HG03196 (cell line): ENCODE data around the gene NRXN3.

Source experiments
- ATAC-seq: cut with Tn5 transposase; IDR thresholded peaks from one replicate; pipeline ENCODE4 v1.9.1; 2021; ENCODE audit not compliant: unreplicated experiment

The NRXN3 gene

DNA sequence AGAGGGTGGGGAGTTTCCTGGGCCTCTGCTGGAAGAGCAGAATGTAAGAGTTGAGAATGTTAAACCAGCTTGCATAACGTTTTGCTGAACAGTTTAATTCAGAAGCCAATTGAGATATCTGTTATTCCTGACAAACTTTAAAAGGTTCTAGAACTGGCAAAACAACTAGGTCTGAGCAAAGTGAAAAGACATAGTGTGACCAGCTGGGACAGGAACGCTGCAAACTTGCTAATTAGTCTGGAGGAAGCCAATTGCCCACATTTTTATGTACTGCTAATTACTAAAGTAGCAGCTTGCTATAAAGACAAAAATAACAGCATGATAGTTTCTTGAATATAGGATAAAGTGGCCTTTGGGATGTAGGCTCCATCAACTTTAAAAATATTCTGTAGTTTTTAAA is 704.9 kb downstream of the NRXN3 start:
- ATAC-seq: no peak

DNA sequence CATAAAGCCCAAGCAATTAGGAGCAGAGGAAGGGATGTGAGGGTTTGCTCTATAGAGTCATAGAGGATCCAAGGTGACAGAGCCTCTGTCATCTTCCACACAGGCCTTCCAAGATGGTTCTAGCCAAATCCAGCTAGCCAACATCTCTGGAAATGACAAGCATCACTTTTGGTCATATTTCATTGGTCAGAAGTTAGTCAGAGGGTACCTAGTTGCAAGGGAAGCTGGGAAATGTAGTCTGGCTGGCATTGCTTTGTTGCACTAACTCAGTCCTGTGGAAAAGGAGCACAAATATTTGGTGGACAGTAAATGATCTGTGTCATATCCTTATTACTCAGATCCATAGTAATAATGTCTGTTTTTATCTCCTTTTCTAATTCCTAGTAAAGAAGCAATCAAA is 715.7 kb downstream of the NRXN3 start:
- ATAC-seq: no peak

DNA sequence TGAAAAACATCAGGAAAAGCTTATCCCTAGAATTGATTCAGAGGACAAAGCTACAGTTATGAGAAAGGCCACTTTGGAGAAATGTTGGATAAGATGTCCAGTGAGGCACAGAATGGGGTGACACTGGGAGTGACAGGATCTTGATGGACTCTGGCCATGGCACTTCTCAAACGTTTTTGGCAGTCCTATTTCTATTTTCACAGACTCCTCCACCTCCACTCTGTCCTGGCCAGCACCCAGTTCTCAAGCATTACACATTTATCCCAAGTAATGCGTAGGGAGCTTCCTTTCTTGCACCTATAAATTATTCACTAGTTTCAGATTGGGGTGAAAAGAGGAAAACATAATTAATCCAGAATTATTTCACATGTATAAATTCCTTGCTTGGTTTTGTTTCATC is 727.3 kb downstream of the NRXN3 start:
- ATAC-seq: no peak

DNA sequence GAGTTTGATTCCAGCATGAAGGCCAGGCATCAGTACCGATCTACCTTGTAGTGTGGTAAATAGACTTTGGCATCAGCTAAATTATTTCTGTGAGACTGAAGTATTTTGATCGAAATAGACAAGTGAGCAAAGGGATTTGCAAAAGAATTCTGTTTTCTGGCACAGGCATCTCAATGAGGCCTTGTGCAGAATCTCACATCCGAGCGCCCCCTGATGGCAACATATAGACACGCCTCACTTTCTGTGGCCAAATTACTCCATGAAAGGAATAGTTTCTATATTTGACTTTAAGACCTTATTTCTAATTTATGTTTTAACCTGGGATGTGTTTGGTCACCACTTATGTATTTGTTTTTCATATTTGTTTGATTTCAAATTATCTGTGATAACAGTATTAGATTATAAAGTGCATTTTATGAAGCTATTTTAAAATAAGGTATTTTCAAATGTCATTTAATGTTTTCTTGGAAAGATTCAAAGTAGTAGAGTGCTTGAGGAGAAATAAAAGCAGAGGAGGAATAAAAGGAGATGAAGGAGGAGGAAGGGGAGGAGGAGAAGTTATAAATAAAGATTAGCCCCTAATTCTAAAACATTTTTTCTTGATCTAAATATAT is 731.9 kb downstream of the NRXN3 start:
- ATAC-seq: no peak

- no peak for ATAC-seq
Measured at GRCh38 chr14:78904094-78904493, 733.9 kb downstream of the NRXN3 start.

DNA sequence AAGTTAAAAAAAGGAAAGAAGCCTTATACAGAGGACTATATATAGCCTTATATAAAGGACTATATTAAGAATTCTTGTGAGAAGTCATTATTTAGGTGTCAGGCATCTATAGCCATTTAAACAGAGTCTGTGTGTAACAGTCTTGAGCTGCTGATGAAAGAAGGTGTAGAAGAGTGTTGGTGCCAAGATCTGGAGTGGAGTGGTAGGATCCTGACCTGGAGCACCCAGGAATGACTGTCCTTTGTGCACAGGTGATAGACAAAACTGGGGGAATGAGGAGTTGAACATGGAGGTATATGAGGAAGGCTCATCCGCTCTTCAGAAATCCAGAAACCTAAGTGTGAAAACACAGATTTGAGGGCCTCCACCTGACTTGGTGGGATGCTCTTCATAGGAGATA is 747.3 kb downstream of the NRXN3 start:
- no peak for ATAC-seq

GRCh38 chr14:78921856-78922255 is 751.7 kb downstream of the NRXN3 start:
- ATAC-seq: no peak

DNA sequence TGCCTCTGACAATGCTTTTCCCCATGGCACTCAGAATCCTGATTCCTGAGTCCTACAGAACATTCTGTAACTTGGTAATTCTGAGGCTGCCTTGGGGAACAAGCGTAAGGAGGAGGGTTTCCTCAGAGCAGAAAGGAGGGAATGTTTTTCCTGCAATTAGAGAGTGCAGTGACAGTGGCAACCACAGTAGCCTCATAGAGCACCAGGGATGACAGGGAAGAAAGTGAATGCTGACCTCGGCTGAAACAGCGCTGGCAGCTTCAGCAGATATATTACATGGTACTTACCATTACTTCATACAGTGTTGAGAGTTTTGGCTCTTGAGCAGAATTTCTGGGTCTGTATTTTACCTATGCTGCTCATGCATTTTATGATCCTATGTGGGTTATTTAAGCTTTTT is 757.1 kb downstream of the NRXN3 start:
- no peak for ATAC-seq

DNA sequence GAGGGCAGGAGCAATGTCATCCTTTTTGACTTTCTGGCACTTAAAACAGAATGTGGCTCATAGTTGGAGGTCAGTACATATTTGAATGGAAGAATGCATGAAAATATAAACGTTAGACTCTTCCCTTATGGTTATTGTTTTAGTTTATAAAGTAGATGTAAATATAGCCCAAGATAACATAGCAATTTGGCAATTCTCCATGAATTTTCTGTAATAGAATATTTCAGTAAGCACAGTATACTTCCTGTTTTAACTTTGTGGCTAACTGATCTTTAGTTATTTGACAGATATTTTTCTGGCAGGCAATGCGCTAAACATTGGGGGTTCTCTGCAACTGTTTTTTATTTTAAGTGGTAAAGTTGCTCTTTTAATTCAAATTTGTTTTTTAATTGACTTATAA is 763.0 kb downstream of the NRXN3 start:
- no peak for ATAC-seq

- ATAC-seq: no peak
Measured at GRCh38 chr14:78933948-78934524, 763.9 kb downstream of the NRXN3 start.

GRCh38 chr14:78946949-78947348 is 776.8 kb downstream of the NRXN3 start:
- no peak for ATAC-seq

GRCh38 chr14:78947681-78948080 is 777.5 kb downstream of the NRXN3 start:
- no peak for ATAC-seq

- no peak for ATAC-seq
Measured at GRCh38 chr14:78950649-78951048, 780.5 kb downstream of the NRXN3 start.

DNA sequence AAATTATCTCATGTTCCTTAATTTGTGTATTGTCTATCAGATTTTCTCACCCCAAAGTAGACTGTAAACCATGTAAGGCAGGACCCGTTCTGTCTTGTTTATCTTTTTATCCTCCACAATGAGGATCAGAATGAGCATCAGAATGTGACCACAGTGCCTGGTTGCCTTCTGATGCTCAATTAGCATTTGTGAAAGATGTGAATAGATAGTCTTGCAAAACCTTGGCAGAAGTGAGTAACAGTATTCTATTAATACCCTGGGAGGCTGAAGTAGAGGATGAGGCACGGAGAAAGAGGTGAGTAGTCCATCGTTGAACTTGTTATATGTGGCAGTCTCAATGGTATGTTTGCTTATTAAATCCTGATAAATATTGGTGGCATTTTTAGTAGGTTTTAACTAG is 781.4 kb downstream of the NRXN3 start:
- no peak for ATAC-seq

DNA sequence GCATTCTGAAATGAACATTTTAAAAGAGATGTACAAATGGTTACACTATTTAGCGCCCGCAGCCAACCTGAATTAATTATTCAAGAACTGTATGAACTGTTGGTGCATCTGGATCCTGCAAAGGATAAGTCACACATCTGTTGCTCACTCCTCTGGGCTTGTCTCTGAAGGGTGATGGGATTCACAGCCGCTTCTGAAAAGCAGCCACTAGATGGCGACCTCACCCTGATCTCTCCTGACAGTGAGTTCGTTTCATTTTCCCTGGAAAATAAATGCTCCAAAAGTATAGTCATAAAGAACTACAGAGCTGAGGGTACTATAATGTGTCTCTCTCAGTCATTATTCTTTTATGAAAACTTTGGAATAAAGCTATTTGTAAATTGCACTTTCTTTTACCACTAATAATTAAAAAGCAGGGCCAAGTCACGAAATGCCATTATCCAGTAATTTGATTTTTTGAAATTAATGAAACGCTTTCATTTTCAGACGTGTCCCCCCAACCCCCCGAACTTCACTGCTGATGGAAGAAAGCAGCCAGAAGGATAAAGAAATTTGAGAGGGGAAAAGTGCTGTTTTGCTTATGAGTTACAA is 789.6 kb downstream of the NRXN3 start:
- ATAC-seq: no peak

GRCh38 chr14:78967111-78967809 is 797.1 kb downstream of the NRXN3 start:
- no peak for ATAC-seq

DNA sequence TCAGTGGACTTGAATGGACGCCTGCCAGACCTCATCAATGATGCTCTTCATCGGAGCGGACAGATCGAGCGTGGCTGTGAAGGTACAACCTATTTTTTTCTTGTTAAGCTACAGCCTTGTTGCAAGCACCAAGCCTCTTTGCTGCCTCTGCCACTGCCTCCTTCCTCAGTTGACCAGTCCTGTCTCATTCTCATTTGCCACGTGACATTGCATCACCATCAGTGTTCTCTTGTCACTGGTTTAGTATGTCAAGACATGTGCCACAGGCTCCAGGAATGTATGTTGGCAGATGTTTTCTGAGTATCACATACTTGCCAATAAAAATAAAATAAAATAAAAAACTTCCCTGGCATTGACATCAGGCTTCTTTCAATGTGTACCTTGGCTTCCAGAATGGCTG is 798.1 kb downstream of the NRXN3 start:
- no peak for ATAC-seq

DNA sequence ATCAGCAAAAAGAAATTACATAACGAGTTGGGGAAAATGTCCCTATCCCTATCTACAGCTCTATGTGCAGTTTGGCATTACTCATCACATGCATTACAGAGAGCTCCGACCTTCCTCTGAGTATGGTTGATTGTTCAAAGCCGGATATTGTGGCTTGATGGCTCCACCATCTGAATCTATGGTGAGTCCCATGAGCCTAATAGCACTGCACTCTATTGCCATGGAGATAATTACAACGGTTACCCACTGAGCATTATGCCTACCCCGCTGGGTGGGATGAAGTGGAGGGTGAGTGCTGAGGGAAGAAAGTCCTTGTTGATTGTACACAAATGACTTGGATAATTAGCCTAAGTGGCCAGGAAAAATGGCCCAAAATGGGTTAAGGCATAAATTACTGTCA is 800.5 kb downstream of the NRXN3 start:
- no peak for ATAC-seq

GRCh38 chr14:78972440-78972839 is 802.3 kb downstream of the NRXN3 start:
- no peak for ATAC-seq

- ATAC-seq: no peak
Measured at GRCh38 chr14:78974691-78975090, 804.5 kb downstream of the NRXN3 start.

DNA sequence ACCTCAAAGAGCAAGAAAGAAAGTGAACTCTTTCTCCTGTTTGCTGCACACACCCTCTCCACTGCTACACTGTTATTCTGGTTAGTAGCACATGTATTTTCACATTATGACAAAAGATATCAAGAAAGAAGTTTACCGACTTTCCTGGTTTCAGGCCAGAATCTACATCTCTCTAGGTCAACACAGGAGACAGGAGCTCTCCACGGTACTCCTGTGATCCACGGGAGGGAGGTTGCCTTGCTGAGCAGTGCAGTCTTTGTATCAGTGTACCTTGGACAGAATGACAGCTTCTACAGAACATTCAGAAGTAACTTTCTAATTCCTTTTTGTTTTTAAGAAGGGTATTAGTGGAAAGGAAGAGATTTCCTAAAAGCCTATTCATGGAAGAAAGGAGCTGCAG is 805.6 kb downstream of the NRXN3 start:
- no peak for ATAC-seq

GRCh38 chr14:78978896-78979295 is 808.7 kb downstream of the NRXN3 start:
- no peak for ATAC-seq
